NCI-H187 treated with DMSO at 0.1 percent for 48 hours (cell line): ENCODE data around the gene CAPNS1.
A peak's percentile ranks its signal among the peaks of the same experiment; 100 is the strongest.
"Not testable (repeated sequence)": the region's sequence is repeated elsewhere in the genome, so short reads cannot be mapped to it uniquely, and the experiment has no call there.

ENCODE experiments used
- DNase-seq: peaks from one replicate; lab custom pipeline; 2025; lab: John Stamatoyannopoulos, UW

The CAPNS1 gene

GRCh38 chr19:36114721-36115452 lies 25.0 kb upstream of the CAPNS1 start, which contains the start of gene POLR2I:
Gene POLR2I (minus strand): TSS chr19:36114875. CDS start chr19:36114856, 19 bp downstream.
- peak; percentile 99 for DNase-seq

- no peak for DNase-seq
Observed at GRCh38 chr19:36115453-36116343, 24.2 kb upstream of the CAPNS1 start, which contains the start of gene TBCB. Gene TBCB (plus strand): TSS chr19:36115468. CDS start chr19:36115561, 93 bp downstream.

- no peak for DNase-seq
Observed at GRCh38 chr19:36116344-36116637, 23.6 kb upstream of the CAPNS1 start.

- DNase-seq = no peak
Observed at GRCh38 chr19:36120092-36120983, 19.5 kb upstream of the CAPNS1 start.

GRCh38 chr19:36120984-36121358 lies 18.9 kb upstream of the CAPNS1 start:
- no peak for DNase-seq

GRCh38 chr19:36121486-36122124 lies 18.3 kb upstream of the CAPNS1 start:
- no peak for DNase-seq

- DNase-seq = no peak
Observed at GRCh38 chr19:36125557-36125956, 14.3 kb upstream of the CAPNS1 start.

GRCh38 chr19:36128392-36128736 lies 11.5 kb upstream of the CAPNS1 start:
- no peak for DNase-seq

GRCh38 chr19:36131221-36131620 lies 8.6 kb upstream of the CAPNS1 start:
- not testable (repeated sequence) for DNase-seq

GRCh38 chr19:36134867-36135266 lies 5.0 kb upstream of the CAPNS1 start:
- not testable (repeated sequence) for DNase-seq

GRCh38 chr19:36136964-36137686 lies 2.7 kb upstream of the CAPNS1 start:
- DNase-seq = no peak

- DNase-seq = no peak
Observed at GRCh38 chr19:36139120-36139472, 770 bp upstream of the CAPNS1 start.

GRCh38 chr19:36140304-36141038 lies 605 bp downstream of the CAPNS1 start:
- DNase-seq = no peak

GRCh38 chr19:36141039-36141927 lies 1.4 kb downstream of the CAPNS1 start:
- DNase-seq = peak; percentile 65

GRCh38 chr19:36142046-36142445 lies 2.2 kb downstream of the CAPNS1 start:
- no peak for DNase-seq

GRCh38 chr19:36142496-36142895 lies 2.6 kb downstream of the CAPNS1 start:
- no peak for DNase-seq

GRCh38 chr19:36144624-36145023 lies 4.8 kb downstream of the CAPNS1 start:
- no peak for DNase-seq

- DNase-seq = no peak
Observed at GRCh38 chr19:36149673-36150406, 10.0 kb downstream of the CAPNS1 start.

GRCh38 chr19:36150586-36150985 lies 10.7 kb downstream of the CAPNS1 start:
- no peak for DNase-seq
